K562 (cell line): Measurements from ENCODE around the gene DGCR6.
"Not testable (repeated sequence)": the region's sequence is repeated elsewhere in the genome, so short reads cannot be mapped to it uniquely, and the experiment has no call there.

Source experiments
- CCAR2 ChIP-seq: fragments of 200-400 bp; formaldehyde crosslinking; IDR thresholded peaks from 2 replicates; pipeline ENCODE4 v1.6.1; 2017; ENCODE audit warnings: mild to moderate bottlenecking, low read depth, low read length
- FOXA1 ChIP-seq: fragments of 450-650 bp; IDR thresholded peaks from 2 replicates; pipeline ENCODE4 v1.6.1; 2016; ENCODE audit warnings: mild to moderate bottlenecking, borderline replicate concordance
- NFE2L1 ChIP-seq: fragments of 450-650 bp; IDR thresholded peaks from 2 replicates; pipeline ENCODE4 v1.6.1; 2016; ENCODE audit warnings: missing genetic modification characterization, low read depth, mild to moderate bottlenecking, missing compliant biosample characterization, moderate library complexity, borderline replicate concordance
- POLR2A ChIP-seq: fragments of 450-650 bp; conservative IDR thresholded peaks from 2 replicates; pipeline ENCODE4 v1.6.1; 2016
- SIN3B ChIP-seq: fragments of 450-650 bp; IDR thresholded peaks from 2 replicates; pipeline ENCODE4 v1.6.1; 2017; ENCODE audit warnings: low read depth, mild to moderate bottlenecking, moderate library complexity
- TRIM24 ChIP-seq, 2 experiments: fragments of 450-650 bp; IDR thresholded peaks; 2 replicates each; pipeline ENCODE4 v1.6.1; 2016
- TSC22D4 ChIP-seq: fragments of 450-650 bp; IDR thresholded peaks from 2 replicates; pipeline ENCODE4 v1.6.1; 2016; ENCODE audit warnings: missing genetic modification characterization, missing biosample characterization, control low read depth
- TF ChIP-seq, protein P1 (sequence below), 3 experiments: IDR thresholded peaks in 2 of 3; conservative IDR thresholded peaks in 1 of 3; 2 replicates each; pipeline ENCODE4 v1.5.1; 2011 to 2012; ENCODE audit warnings: low read length in 3 of 3, mild to moderate bottlenecking in 3 of 3, control low read depth in 2 of 3, improper control_type of control experiment in 1 of 3, inconsistent platforms in 1 of 3, low read depth in 1 of 3, mixed read lengths in 1 of 3, moderate library complexity in 1 of 3; ENCODE audit not compliant: insufficient read depth in 2 of 3
- TF ChIP-seq, protein P2 (sequence below): sonication (generic); formaldehyde crosslinking; IDR thresholded peaks from 2 replicates; pipeline ENCODE4 v1.4.0; 2020; ENCODE audit warnings: mild to moderate bottlenecking, missing genetic modification reagents
- TF ChIP-seq, protein P3 (sequence below): conservative IDR thresholded peaks from 2 replicates; pipeline ENCODE4 v1.6.1; 2011; ENCODE audit warnings: low read depth, mild to moderate bottlenecking, low read length; ENCODE audit not compliant: control insufficient read depth
- TF ChIP-seq, protein P4 (sequence below): fragments of 450-650 bp; formaldehyde crosslinking; IDR thresholded peaks from 2 replicates; pipeline ENCODE4 v1.4.0; 2020; ENCODE audit warnings: mild to moderate bottlenecking, moderate library complexity

DNA sequence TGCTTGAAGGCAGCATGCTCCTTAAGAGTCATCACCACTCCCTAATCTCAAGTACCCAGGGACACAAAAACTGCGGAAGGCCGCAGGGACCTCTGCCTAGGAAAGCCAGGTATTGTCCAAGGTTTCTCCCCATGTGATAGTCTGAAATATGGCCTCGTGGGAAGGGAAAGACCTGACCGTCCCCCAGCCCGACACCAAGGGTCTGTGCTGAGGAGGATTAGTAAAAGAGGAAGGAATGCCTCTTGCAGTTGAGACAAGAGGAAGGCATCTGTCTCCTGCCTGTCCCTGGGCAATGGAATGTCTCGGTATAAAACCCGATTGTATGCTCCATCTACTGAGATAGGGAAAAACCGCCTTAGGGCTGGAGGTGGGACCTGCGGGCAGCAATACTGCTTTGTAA is 41.0 kb downstream of the DGCR6 start:
- TF ChIP-seq TSC22D4; CCAR2; SIN3B; NFE2L1; POLR2A; TRIM24 (IDR thresholded peaks at IDR 0.05); FOXA1: not testable (repeated sequence)
- TF ChIP-seq, protein P1, sequence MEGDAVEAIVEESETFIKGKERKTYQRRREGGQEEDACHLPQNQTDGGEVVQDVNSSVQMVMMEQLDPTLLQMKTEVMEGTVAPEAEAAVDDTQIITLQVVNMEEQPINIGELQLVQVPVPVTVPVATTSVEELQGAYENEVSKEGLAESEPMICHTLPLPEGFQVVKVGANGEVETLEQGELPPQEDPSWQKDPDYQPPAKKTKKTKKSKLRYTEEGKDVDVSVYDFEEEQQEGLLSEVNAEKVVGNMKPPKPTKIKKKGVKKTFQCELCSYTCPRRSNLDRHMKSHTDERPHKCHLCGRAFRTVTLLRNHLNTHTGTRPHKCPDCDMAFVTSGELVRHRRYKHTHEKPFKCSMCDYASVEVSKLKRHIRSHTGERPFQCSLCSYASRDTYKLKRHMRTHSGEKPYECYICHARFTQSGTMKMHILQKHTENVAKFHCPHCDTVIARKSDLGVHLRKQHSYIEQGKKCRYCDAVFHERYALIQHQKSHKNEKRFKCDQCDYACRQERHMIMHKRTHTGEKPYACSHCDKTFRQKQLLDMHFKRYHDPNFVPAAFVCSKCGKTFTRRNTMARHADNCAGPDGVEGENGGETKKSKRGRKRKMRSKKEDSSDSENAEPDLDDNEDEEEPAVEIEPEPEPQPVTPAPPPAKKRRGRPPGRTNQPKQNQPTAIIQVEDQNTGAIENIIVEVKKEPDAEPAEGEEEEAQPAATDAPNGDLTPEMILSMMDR (IDR thresholded peaks at IDR 0.05 in 2 of 3, conservative IDR thresholded peaks at IDR 0.05 in 1 of 3; ENCODE audit: insufficient read depth in 2 of 3, low read depth in 1 of 3, low read length in 3 of 3), result not testable (repeated sequence)
- TF ChIP-seq, protein P2, sequence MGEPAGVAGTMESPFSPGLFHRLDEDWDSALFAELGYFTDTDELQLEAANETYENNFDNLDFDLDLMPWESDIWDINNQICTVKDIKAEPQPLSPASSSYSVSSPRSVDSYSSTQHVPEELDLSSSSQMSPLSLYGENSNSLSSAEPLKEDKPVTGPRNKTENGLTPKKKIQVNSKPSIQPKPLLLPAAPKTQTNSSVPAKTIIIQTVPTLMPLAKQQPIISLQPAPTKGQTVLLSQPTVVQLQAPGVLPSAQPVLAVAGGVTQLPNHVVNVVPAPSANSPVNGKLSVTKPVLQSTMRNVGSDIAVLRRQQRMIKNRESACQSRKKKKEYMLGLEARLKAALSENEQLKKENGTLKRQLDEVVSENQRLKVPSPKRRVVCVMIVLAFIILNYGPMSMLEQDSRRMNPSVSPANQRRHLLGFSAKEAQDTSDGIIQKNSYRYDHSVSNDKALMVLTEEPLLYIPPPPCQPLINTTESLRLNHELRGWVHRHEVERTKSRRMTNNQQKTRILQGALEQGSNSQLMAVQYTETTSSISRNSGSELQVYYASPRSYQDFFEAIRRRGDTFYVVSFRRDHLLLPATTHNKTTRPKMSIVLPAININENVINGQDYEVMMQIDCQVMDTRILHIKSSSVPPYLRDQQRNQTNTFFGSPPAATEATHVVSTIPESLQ (CRISPR knock-in tag), result not testable (repeated sequence)
- TF ChIP-seq, protein P3, sequence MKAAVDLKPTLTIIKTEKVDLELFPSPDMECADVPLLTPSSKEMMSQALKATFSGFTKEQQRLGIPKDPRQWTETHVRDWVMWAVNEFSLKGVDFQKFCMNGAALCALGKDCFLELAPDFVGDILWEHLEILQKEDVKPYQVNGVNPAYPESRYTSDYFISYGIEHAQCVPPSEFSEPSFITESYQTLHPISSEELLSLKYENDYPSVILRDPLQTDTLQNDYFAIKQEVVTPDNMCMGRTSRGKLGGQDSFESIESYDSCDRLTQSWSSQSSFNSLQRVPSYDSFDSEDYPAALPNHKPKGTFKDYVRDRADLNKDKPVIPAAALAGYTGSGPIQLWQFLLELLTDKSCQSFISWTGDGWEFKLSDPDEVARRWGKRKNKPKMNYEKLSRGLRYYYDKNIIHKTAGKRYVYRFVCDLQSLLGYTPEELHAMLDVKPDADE, result not testable (repeated sequence)
- TF ChIP-seq, protein P4, sequence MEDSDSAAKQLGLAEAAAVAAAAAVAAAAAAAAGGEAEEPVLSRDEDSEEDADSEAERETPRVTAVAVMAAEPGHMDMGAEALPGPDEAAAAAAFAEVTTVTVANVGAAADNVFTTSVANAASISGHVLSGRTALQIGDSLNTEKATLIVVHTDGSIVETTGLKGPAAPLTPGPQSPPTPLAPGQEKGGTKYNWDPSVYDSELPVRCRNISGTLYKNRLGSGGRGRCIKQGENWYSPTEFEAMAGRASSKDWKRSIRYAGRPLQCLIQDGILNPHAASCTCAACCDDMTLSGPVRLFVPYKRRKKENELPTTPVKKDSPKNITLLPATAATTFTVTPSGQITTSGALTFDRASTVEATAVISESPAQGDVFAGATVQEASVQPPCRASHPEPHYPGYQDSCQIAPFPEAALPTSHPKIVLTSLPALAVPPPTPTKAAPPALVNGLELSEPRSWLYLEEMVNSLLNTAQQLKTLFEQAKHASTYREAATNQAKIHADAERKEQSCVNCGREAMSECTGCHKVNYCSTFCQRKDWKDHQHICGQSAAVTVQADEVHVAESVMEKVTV (CRISPR knock-in tag), result not testable (repeated sequence)
